Activated gamma-delta T cell treated with anti-CD3 and anti-CD28 coated beads, Interleukin-2, amount 50 U/mL, for 16 hours (primary cell): ENCODE results near the gene TF.

Experiments
- DNase-seq: peaks from one replicate; pipeline ENCODE4 v3.0.0-alpha.2; 2020; ENCODE audit warnings: low read depth

TF gene

GRCh38 chr3:133747373-133747772 lies 1.2 kb downstream of the TF start:
- no peak for DNase-seq

GRCh38 chr3:133747907-133748639 lies 1.9 kb downstream of the TF start:
- no peak for DNase-seq

GRCh38 chr3:133749427-133750258 lies 3.5 kb downstream of the TF start:
- DNase-seq, result no peak

- no peak for DNase-seq
Observed at GRCh38 chr3:133750259-133750656, 4.1 kb downstream of the TF start.

GRCh38 chr3:133753107-133753778 lies 7.0 kb downstream of the TF start:
- no peak for DNase-seq

GRCh38 chr3:133753779-133754164 lies 7.6 kb downstream of the TF start:
- DNase-seq, result no peak

- no peak for DNase-seq
Observed at GRCh38 chr3:133754455-133754854, 8.3 kb downstream of the TF start.

GRCh38 chr3:133754973-133755828 lies 9.0 kb downstream of the TF start:
- DNase-seq, result no peak

- no peak for DNase-seq
Observed at GRCh38 chr3:133756716-133757694, 10.8 kb downstream of the TF start.

GRCh38 chr3:133757701-133758567 lies 11.7 kb downstream of the TF start:
- no peak for DNase-seq

GRCh38 chr3:133758568-133758928 lies 12.4 kb downstream of the TF start:
- no peak for DNase-seq

- DNase-seq, result no peak
Observed at GRCh38 chr3:133758964-133759739, 13.0 kb downstream of the TF start.

- no peak for DNase-seq
Observed at GRCh38 chr3:133759740-133760305, 13.6 kb downstream of the TF start.

- DNase-seq, result no peak
Observed at GRCh38 chr3:133760916-133761315, 14.7 kb downstream of the TF start.

GRCh38 chr3:133761605-133762484 lies 15.7 kb downstream of the TF start:
- DNase-seq, result no peak

GRCh38 chr3:133762539-133762938 lies 16.3 kb downstream of the TF start:
- DNase-seq, result no peak

- DNase-seq, result no peak
Observed at GRCh38 chr3:133763797-133764683, 17.8 kb downstream of the TF start.
